WI38 (cell line): ENCODE results near the gene LINC01488.

ENCODE experiments used
- H3K4me3 ChIP-seq: 2 replicates; pipeline ENCODE4 v1.5.1; 2011; ENCODE audit warnings: low read depth, mild to moderate bottlenecking, control low read depth, low read length
- TF ChIP-seq, protein P1 (sequence below): IDR thresholded peaks from 2 replicates; pipeline ENCODE4 v1.5.1; 2012; ENCODE audit warnings: low read depth, mild to moderate bottlenecking, control low read depth, low read length

The LINC01488 gene

GRCh38 chr11:69437001-69437875 lies 44.2 kb upstream of the LINC01488 start:
- TF ChIP-seq, protein P1, sequence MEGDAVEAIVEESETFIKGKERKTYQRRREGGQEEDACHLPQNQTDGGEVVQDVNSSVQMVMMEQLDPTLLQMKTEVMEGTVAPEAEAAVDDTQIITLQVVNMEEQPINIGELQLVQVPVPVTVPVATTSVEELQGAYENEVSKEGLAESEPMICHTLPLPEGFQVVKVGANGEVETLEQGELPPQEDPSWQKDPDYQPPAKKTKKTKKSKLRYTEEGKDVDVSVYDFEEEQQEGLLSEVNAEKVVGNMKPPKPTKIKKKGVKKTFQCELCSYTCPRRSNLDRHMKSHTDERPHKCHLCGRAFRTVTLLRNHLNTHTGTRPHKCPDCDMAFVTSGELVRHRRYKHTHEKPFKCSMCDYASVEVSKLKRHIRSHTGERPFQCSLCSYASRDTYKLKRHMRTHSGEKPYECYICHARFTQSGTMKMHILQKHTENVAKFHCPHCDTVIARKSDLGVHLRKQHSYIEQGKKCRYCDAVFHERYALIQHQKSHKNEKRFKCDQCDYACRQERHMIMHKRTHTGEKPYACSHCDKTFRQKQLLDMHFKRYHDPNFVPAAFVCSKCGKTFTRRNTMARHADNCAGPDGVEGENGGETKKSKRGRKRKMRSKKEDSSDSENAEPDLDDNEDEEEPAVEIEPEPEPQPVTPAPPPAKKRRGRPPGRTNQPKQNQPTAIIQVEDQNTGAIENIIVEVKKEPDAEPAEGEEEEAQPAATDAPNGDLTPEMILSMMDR = no peak
- no peak overlapping the region for H3K4me3 ChIP-seq

- H3K4me3 ChIP-seq = no peak overlapping the region
- TF ChIP-seq, protein P1 = no peak
Measured at GRCh38 chr11:69437876-69438205, 43.6 kb upstream of the LINC01488 start.

DNA sequence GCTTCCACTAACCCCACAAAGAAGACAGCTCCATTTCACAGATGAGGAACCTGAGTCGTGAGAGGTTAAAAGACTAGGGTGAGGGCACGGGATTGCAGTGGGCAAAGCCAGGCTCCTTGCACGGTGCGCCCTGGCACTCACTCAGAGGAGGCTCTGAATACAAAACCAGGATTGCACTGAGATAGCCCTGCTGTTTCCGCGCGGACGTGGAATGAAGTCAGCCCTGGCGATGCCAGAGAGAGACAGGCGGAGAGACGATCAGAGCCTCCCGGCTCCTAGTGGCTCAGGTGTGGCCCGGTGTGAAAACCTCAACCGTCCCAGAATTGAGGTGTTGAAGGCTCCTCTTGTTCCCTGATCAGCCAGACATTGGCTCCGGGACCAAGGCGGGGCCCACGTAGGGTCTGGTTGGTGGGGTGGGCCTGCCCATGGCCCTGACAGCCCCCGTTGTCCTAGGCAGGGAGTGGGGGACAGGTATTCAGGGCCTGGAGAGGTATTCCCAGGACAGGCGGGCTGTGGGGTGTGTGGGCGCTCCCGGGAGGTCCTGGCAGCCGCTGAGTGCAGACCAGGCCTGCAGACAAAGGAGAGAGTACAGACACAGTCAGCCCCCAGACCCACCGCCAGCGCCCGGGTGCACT lies 43.1 kb upstream of the LINC01488 start:
- H3K4me3 ChIP-seq = no peak overlapping the region
- TF ChIP-seq, protein P1 = no peak

GRCh38 chr11:69439127-69439526 lies 42.3 kb upstream of the LINC01488 start:
- TF ChIP-seq, protein P1 = no peak

GRCh38 chr11:69439651-69440464 lies 41.6 kb upstream of the LINC01488 start:
- TF ChIP-seq, protein P1 = no peak

More at GRCh38 chr11:69439127-69439526, 42.3 kb upstream of the LINC01488 start:
- H3K4me3 ChIP-seq = no peak overlapping the region

DNA sequence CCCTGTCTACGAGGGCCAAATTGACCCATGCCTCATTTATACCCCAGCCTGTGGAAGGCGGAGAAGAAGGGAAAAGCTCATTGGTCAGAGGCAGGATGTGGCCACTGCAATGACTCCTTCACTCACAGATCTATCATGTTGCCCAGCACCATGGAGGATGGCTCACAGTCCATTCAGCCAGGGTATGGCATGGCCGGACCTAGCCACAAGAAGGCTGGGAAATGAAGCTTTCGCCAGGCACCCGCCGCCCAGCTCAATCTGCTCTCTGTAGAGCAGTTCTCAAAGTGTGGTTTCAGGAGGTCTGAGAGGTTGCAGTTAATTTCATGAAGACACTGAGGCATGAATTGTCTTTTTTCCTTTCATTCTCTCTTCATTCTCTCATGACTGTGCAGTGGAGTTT lies 40.6 kb upstream of the LINC01488 start:
- TF ChIP-seq, protein P1 = no peak
- H3K4me3 ChIP-seq = no peak overlapping the region

More at GRCh38 chr11:69439651-69440464, 41.6 kb upstream of the LINC01488 start:
- no peak overlapping the region for H3K4me3 ChIP-seq
